Tibial nerve (tissue), 4 donors: ENCODE results near the gene TMEM192. TPM values are rescaled to one million over a fixed set of nuclear protein-coding genes. Genes with fewer than 3 reads are reported as not detected.
"Not testable (repeated sequence)": the region's sequence is repeated elsewhere in the genome, so short reads cannot be mapped to it uniquely, and the experiment has no call there.

Experiments
- DNase-seq, 2 donors: peaks; one replicate each; pipeline ENCODE4 v3.0.0-alpha.2; 2019; ENCODE audit warnings: low spot score in 2 of 2
- H3K27ac ChIP-seq, 4 donors: fragments of 200-600 bp; sonication (generic) in 3 of 4; one replicate each; pipeline ENCODE4 v1.5.1; 2017 to 2019; ENCODE audit warnings: mild to moderate bottlenecking in 1 of 4
- H3K27me3 ChIP-seq, 2 donors: fragments of 200-600 bp; sonication (generic) in 1 of 2; one replicate each; pipeline versions ENCODE4 v1.5.1 to v1.6.0; 2017 to 2019
- H3K36me3 ChIP-seq, 3 donors: fragments of 200-600 bp; sonication (generic); one replicate each; pipeline ENCODE4 v1.5.1; 2018 to 2019
- H3K4me1 ChIP-seq, 4 donors: fragments of 200-600 bp; sonication (generic) in 3 of 4; one replicate each; pipeline ENCODE4 v1.5.1; 2017 to 2019
- H3K4me3 ChIP-seq, 4 donors: fragments of 200-600 bp; sonication (generic) in 3 of 4; one replicate each; pipeline ENCODE4 v1.5.1; 2017 to 2019; ENCODE audit warnings: mild to moderate bottlenecking in 1 of 4, moderate library complexity in 1 of 4
- H3K9me3 ChIP-seq, 4 donors: fragments of 200-600 bp; sonication (generic) in 3 of 4; one replicate each; pipeline ENCODE4 v1.5.1; 2017 to 2019
- EP300 ChIP-seq, 2 donors: sonication (generic); formaldehyde crosslinking; IDR thresholded peaks; one replicate each; pipeline ENCODE4 v1.6.1; 2017; ENCODE audit warnings: antibody characterized with exemption in 2 of 2, mild to moderate bottlenecking in 1 of 2
- POLR2A ChIP-seq, 2 donors: fragments of 450-650 bp; IDR thresholded peaks; one replicate each; pipeline ENCODE4 v1.6.1; 2017; ENCODE audit warnings: antibody characterized with exemption in 2 of 2, mild to moderate bottlenecking in 2 of 2, moderate library complexity in 2 of 2
- WGBS, 2 donors: methylation state at CpG; one replicate each; pipeline ENCODE4 v1.1.5; 2018; 5-methylcytosine and 5-hydroxymethylcytosine counted together
- total RNA-seq, 4 donors: library from RNA; depleted of rRNA; stranded (reverse); fragments of >200 nt; gene quantifications; one replicate each; pipeline ENCODE4 v1.1.0, GENCODE V29; 2016
- TF ChIP-seq, protein P1 (sequence below), 5 experiments: fragments of 200-600 bp in 3 of 5; fragments of 450-650 bp in 2 of 5; sonication (generic) in 3 of 5; IDR thresholded peaks; one replicate each; pipeline ENCODE4 v1.5.1; 2016 to 2019; ENCODE audit warnings: antibody characterized with exemption in 5 of 5, mild to moderate bottlenecking in 3 of 5, moderate library complexity in 2 of 5

Gene TMEM192
- total RNA-seq, 4 donors from 2014 or later: 15.6 to 32.4 (median 20.4) TPM

GRCh38 chr4:165079476-165079875 lies 33.2 kb downstream of the TMEM192 start:
- no peak for DNase-seq
- TF ChIP-seq, protein P1, sequence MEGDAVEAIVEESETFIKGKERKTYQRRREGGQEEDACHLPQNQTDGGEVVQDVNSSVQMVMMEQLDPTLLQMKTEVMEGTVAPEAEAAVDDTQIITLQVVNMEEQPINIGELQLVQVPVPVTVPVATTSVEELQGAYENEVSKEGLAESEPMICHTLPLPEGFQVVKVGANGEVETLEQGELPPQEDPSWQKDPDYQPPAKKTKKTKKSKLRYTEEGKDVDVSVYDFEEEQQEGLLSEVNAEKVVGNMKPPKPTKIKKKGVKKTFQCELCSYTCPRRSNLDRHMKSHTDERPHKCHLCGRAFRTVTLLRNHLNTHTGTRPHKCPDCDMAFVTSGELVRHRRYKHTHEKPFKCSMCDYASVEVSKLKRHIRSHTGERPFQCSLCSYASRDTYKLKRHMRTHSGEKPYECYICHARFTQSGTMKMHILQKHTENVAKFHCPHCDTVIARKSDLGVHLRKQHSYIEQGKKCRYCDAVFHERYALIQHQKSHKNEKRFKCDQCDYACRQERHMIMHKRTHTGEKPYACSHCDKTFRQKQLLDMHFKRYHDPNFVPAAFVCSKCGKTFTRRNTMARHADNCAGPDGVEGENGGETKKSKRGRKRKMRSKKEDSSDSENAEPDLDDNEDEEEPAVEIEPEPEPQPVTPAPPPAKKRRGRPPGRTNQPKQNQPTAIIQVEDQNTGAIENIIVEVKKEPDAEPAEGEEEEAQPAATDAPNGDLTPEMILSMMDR (IDR thresholded peaks at IDR 0.05): no peak
- TF ChIP-seq POLR2A (IDR thresholded peaks at IDR 0.05) (no peak), EP300 (IDR thresholded peaks at IDR 0.05) (no peak)
- H3K36me3 ChIP-seq: peaks cover under 1 to 67% (median 6%) of the 10 kb centered on the region in 3 donors
- H3K27ac ChIP-seq: no peak overlapping the region
- H3K9me3 ChIP-seq: no peaks in the 10 kb centered on the region
- 33 to 34% methylated on average over 6 of the region's 6 CpGs for WGBS, 2 donors
- no peak overlapping the region for H3K4me3 ChIP-seq
- no peaks in the 10 kb centered on the region for H3K4me1 ChIP-seq
- no peaks in the 10 kb centered on the region for H3K27me3 ChIP-seq

- 89 to 93% methylated on average over 5 of the region's 5 CpGs for WGBS, 2 donors
- no peak overlapping the region for H3K4me3 ChIP-seq
- no peak overlapping the region for H3K27ac ChIP-seq
- no peaks in the 10 kb centered on the region for H3K9me3 ChIP-seq
- peaks cover 0 to 62% (median 6%) of the 10 kb centered on the region in 3 donors for H3K36me3 ChIP-seq
- DNase-seq: no peak
- TF ChIP-seq, protein P1 (IDR thresholded peaks at IDR 0.05): no peak
- TF ChIP-seq EP300 (IDR thresholded peaks at IDR 0.05): no peak
- no peak for TF ChIP-seq POLR2A (IDR thresholded peaks at IDR 0.05)
- H3K27me3 ChIP-seq: no peaks in the 10 kb centered on the region
- no peaks in the 10 kb centered on the region for H3K4me1 ChIP-seq
These were observed 35.6 kb downstream of the TMEM192 start for GRCh38 chr4:165077034-165077578.

DNA sequence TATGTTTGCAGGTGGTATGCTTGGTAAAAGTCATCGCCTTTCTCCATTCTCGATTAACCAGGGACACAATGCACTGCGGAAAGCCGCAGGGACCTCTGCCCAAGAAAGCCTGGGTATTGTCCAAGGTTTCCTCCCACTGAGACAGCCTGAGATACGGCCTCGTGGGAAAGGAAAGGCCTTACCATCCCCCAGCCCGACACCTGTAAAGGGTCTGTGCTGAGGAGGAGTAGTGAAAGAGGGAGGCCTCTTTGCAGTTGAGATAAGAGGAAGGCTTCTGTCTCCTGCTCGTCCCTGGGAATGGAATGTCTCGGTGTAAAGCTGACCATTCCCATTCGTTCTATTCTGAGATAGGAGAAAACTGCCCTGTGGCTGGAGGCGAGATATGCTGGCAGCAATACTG lies 39.3 kb downstream of the TMEM192 start:
- H3K36me3 ChIP-seq: peaks cover 0 to 46% (median 0%) of the 10 kb centered on the region in 3 donors
- H3K27ac ChIP-seq, H3K4me1 ChIP-seq, H3K4me3 ChIP-seq, H3K27me3 ChIP-seq, DNase-seq, H3K9me3 ChIP-seq: not testable (repeated sequence)
- WGBS, 2 donors: 51 to 60% methylated on average over 11 of the region's 11 CpGs

DNA sequence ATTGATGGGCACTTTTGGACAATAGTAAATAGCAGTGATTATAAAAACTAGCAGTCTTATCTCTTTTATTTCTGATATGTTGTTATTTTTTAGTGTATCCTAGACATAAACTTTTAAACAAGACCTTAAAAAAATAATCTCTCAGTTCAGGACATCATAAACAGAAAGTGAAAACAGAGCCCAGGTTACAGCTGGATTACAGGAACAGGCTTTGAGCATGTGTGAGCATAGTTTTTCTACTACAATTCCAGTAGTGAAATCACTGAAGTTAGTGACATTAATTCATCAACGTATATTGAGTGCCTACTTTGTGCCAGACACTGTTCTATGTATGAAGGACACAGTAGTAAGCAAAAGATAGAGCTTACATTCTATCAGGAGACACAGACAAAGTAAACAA lies 42.1 kb downstream of the TMEM192 start:
- no peaks in the 10 kb centered on the region for H3K27me3 ChIP-seq
- no peak overlapping the region for H3K4me3 ChIP-seq
- H3K4me1 ChIP-seq: no peaks in the 10 kb centered on the region
- no peak for DNase-seq
- peaks cover 0 to 18% (median 0%) of the 10 kb centered on the region in 3 donors for H3K36me3 ChIP-seq
- no peak overlapping the region for H3K27ac ChIP-seq
- no peaks in the 10 kb centered on the region for H3K9me3 ChIP-seq
- TF ChIP-seq, protein P1 (IDR thresholded peaks at IDR 0.05): no peak
- TF ChIP-seq POLR2A (IDR thresholded peaks at IDR 0.05) (no peak), EP300 (IDR thresholded peaks at IDR 0.05) (no peak)
- WGBS, 2 donors: 79 to 82% methylated on average over 1 of the region's 1 CpG

DNA sequence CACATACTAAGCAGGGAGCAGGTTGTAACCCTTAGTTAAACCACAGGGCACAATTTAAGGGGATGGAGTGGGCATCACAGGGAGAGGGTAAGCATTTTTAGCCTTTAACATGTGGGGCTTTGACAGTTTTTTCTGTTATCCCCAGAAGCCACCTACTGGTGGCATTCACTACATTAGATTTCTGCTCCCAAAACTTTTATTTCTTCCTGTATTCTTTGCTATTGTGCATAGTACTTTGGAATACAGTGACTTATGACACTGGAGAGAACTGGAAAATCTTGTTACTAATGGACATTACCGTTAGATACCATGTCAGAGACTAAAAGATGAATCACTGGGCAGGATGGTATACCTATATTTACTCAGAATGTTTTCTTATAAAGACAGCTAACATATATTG lies 51.7 kb downstream of the TMEM192 start:
- Histone ChIP-seq H3K36me3 (no peaks in the 10 kb centered on the region), H3K4me1 (peaks cover 0 to 5% (median 0%) of the 10 kb centered on the region in 4 donors), H3K27me3 (no peaks in the 10 kb centered on the region), H3K27ac (no peak overlapping the region), H3K4me3 (no peak overlapping the region), H3K9me3 (no peaks in the 10 kb centered on the region)
- no peak for DNase-seq
- no peak for TF ChIP-seq POLR2A (IDR thresholded peaks at IDR 0.05)
- TF ChIP-seq, protein P1 (IDR thresholded peaks at IDR 0.05): peak in 3 of 5 experiments; percentile 7 to 19 (median 19)
- 36 to 38% methylated on average over 1 of the region's 1 CpG for WGBS, 2 donors

DNA sequence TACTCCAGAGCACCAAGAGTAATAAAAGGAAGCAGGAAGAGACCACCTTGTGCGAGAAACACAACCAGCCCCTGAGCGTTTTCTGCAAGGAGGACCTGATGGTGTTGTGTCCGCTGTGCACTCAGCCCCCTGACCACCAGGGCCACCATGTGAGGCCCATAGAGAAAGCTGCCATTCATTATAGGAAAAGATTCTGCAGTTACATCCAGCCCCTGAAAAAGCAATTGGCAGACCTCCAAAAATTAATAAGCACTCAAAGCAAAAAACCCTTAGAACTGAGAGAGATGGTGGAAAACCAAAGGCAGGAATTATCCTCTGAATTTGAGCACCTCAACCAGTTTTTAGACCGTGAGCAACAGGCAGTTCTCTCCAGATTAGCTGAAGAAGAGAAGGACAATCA lies 53.3 kb downstream of the TMEM192 start:
- H3K4me1 ChIP-seq: peaks cover 0 to 5% (median 0%) of the 10 kb centered on the region in 4 donors
- H3K4me3 ChIP-seq: no peak overlapping the region
- no peak for DNase-seq
- TF ChIP-seq, protein P1 (IDR thresholded peaks at IDR 0.05): no peak
- TF ChIP-seq EP300 (IDR thresholded peaks at IDR 0.05) (no peak), POLR2A (IDR thresholded peaks at IDR 0.05) (no peak)
- no peaks in the 10 kb centered on the region for H3K27me3 ChIP-seq
- H3K27ac ChIP-seq: no peak overlapping the region
- H3K36me3 ChIP-seq: no peaks in the 10 kb centered on the region
- H3K9me3 ChIP-seq: no peaks in the 10 kb centered on the region
- WGBS, 2 donors: 42 to 54% methylated on average over 4 of the region's 4 CpGs
